DOHH2 (cell line): ENCODE results near the gene MACROD1.

ENCODE experiments used
- H3F3A ChIP-seq: fragments of 200-600 bp; sonication (generic), shearing (Covaris generic); 2 replicates; pipeline ENCODE4 v1.6.0; 2016; ENCODE audit warnings: antibody characterized with exemption, mild to moderate bottlenecking; ENCODE audit not compliant: control insufficient read depth, insufficient read depth
- H3K27ac ChIP-seq: fragments of 200-600 bp; sonication (generic); 2 replicates; pipeline ENCODE4 v1.5.1; 2014; ENCODE audit warnings: low read depth, mild to moderate bottlenecking, low read length, moderate library complexity
- H3K27me3 ChIP-seq: fragments of 200-600 bp; sonication (generic); 2 replicates; pipeline ENCODE4 v1.6.1; 2014; ENCODE audit warnings: mild to moderate bottlenecking, low read length, mixed read lengths; ENCODE audit not compliant: control insufficient read depth
- H3K36me3 ChIP-seq: fragments of 200-600 bp; sonication (generic); 2 replicates; pipeline ENCODE4 v1.6.1; 2014; ENCODE audit warnings: mild to moderate bottlenecking, low read length, moderate library complexity, mixed read lengths; ENCODE audit not compliant: control insufficient read depth
- H3K4me1 ChIP-seq: fragments of 200-600 bp; sonication (generic); 2 replicates; pipeline ENCODE4 v1.6.1; 2014; ENCODE audit warnings: mild to moderate bottlenecking, low read length, mixed read lengths; ENCODE audit not compliant: control insufficient read depth
- H3K4me2 ChIP-seq: fragments of 200-600 bp; sonication (generic); 2 replicates; pipeline ENCODE4 v1.6.0; 2014; ENCODE audit warnings: mild to moderate bottlenecking, low read length, moderate library complexity
- H3K4me3 ChIP-seq: fragments of 200-600 bp; sonication (generic); 2 replicates; pipeline ENCODE4 v1.5.1; 2014; ENCODE audit warnings: mild to moderate bottlenecking, low read length, mixed read lengths
- H3K79me2 ChIP-seq: fragments of 200-600 bp; sonication (generic); 2 replicates; pipeline ENCODE4 v1.6.1; 2014; ENCODE audit warnings: mild to moderate bottlenecking, low read length, mixed read lengths; ENCODE audit not compliant: control insufficient read depth
- H3K9me2 ChIP-seq: fragments of 200-600 bp; sonication (generic); replicated peaks from 2 replicates; pipeline ENCODE4 v1.6.1; 2014; ENCODE audit warnings: mild to moderate bottlenecking, low read length, mixed read lengths; ENCODE audit not compliant: control insufficient read depth
- H3K9me3 ChIP-seq: fragments of 200-600 bp; sonication (generic); 2 replicates; pipeline ENCODE4 v1.6.1; 2014; ENCODE audit warnings: antibody characterized with exemption, low read length, mixed read lengths; ENCODE audit not compliant: control insufficient read depth, insufficient read depth
- H4K20me1 ChIP-seq: fragments of 200-600 bp; sonication (generic); 2 replicates; pipeline ENCODE4 v1.6.0; 2014; ENCODE audit warnings: low read depth, mild to moderate bottlenecking, antibody characterized with exemption, low read length, moderate library complexity; ENCODE audit not compliant: control insufficient read depth, insufficient read depth
- CTCF ChIP-seq: fragments of 200-600 bp; sonication (generic); IDR thresholded peaks from one replicate; pipeline ENCODE4 v1.5.1; 2014; ENCODE audit warnings: antibody characterized with exemption, mild to moderate bottlenecking, low read depth, low read length; ENCODE audit not compliant: poor library complexity, severe bottlenecking
- EZH2phosphoT487 ChIP-seq: fragments of 200-600 bp; sonication (generic); IDR thresholded peaks from 2 replicates; pipeline ENCODE4 v1.6.1; 2017; ENCODE audit warnings: borderline replicate concordance, mild to moderate bottlenecking, antibody characterized with exemption, low read length, moderate library complexity, mixed read lengths

Gene MACROD1

GRCh38 chr11:64095273-64095817 lies 70.6 kb downstream of the MACROD1 start:
- no peaks in the 10 kb centered on the region for H3K79me2 ChIP-seq
- no peak overlapping the region for H3K4me3 ChIP-seq
- no peaks in the 10 kb centered on the region for H4K20me1 ChIP-seq
- 0 out of 2 replicates have a peak, but pooled peaks cover 4% of the 10 kb centered on the region for H3K27me3 ChIP-seq
- H3F3A ChIP-seq, result no peaks in the 10 kb centered on the region
- peaks cover 5% of the 10 kb centered on the region for H3K4me1 ChIP-seq
- TF ChIP-seq CTCF (no peak), EZH2phosphoT487 (no peak)
- no peak overlapping the region for H3K27ac ChIP-seq
- H3K9me2 ChIP-seq, result no peaks in the 10 kb centered on the region
- no peaks in the 10 kb centered on the region for H3K9me3 ChIP-seq
- no peaks in the 10 kb centered on the region for H3K36me3 ChIP-seq
- H3K4me2 ChIP-seq, result no peak overlapping the region

GRCh38 chr11:64094463-64095260 lies 71.3 kb downstream of the MACROD1 start:
- H3K79me2 ChIP-seq, result no peaks in the 10 kb centered on the region
- H3K27ac ChIP-seq, result no peak overlapping the region
- no peaks in the 10 kb centered on the region for H3K9me2 ChIP-seq
- H3K4me1 ChIP-seq, result no peaks in the 10 kb centered on the region
- H3K36me3 ChIP-seq, result no peaks in the 10 kb centered on the region
- H3K9me3 ChIP-seq, result no peaks in the 10 kb centered on the region
- 0 out of 2 replicates have a peak, but pooled peaks cover 4% of the 10 kb centered on the region for H3K27me3 ChIP-seq
- no peak overlapping the region for H3K4me2 ChIP-seq
- TF ChIP-seq CTCF (no peak), EZH2phosphoT487 (no peak)
- H4K20me1 ChIP-seq, result peaks cover 3% of the 10 kb centered on the region; the same call in 1 of the 2 replicates
- H3K4me3 ChIP-seq, result no peak overlapping the region
- no peaks in the 10 kb centered on the region for H3F3A ChIP-seq

- H3K4me2 ChIP-seq, result no peak overlapping the region
- H3K4me3 ChIP-seq, result no peak overlapping the region
- H3K9me2 ChIP-seq, result no peaks in the 10 kb centered on the region
- no peaks in the 10 kb centered on the region for H3F3A ChIP-seq
- H4K20me1 ChIP-seq, result peaks cover 4% of the 10 kb centered on the region; the same call in 1 of the 2 replicates
- H3K27ac ChIP-seq, result no peak overlapping the region
- H3K27me3 ChIP-seq, result no peaks in the 10 kb centered on the region
- no peaks in the 10 kb centered on the region for H3K4me1 ChIP-seq
- H3K36me3 ChIP-seq, result no peaks in the 10 kb centered on the region
- H3K9me3 ChIP-seq, result no peaks in the 10 kb centered on the region
- TF ChIP-seq EZH2phosphoT487 (no peak), CTCF (no peak)
- no peaks in the 10 kb centered on the region for H3K79me2 ChIP-seq
Measured at GRCh38 chr11:64093233-64094039, 72.5 kb downstream of the MACROD1 start.
